DMS79 treated with DMSO at 0.1 percent for 48 hours (cell line): ENCODE results near the gene MYL6B.
A peak's percentile ranks its signal among the peaks of the same experiment; 100 is the strongest.
"Not testable (repeated sequence)": the region's sequence is repeated elsewhere in the genome, so short reads cannot be mapped to it uniquely, and the experiment has no call there.

ENCODE experiments used
- DNase-seq: peaks from one replicate; lab custom pipeline; 2025; lab: John Stamatoyannopoulos, UW

MYL6B gene

DNA sequence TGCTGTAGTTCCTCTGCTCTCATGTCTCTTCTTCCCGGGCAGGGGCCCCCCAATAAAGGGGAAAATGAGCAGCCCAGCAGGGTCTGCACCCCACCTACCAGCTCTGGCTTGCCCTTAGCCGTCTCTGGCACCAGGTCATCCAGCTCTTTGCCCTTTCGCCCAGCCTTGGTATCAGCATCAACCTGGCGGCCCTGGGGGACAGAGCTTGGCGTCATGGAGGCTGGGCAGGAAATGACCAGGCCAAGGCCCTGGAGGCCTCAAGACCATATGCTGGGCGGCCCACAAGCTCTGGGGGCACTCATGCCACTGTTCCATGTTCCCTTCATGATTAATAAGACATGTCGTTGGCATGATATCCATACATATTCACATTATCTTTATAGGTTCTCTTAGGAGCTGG lies 20.5 kb downstream of the MYL6B start:
- no peak for DNase-seq

DNA sequence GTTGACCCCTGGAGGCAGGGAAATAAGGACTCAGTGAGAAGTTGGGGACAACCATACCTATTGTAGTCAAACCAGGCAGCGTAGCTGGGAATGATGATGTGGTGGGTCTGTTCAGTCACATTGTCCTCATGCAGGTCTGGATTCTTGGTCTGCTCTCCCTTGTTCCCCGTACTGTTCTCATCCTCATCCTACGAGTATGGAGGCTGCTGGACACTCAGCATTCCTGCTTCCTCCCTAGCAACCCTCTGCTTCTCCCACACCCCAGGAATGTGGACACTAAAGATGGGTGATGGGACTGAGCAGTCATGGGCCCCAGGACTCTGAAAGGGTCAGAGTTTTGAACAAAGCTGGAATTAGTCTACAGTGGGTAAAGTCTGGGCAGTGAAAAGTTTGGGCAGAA lies 26.0 kb downstream of the MYL6B start:
- no peak for DNase-seq

DNA sequence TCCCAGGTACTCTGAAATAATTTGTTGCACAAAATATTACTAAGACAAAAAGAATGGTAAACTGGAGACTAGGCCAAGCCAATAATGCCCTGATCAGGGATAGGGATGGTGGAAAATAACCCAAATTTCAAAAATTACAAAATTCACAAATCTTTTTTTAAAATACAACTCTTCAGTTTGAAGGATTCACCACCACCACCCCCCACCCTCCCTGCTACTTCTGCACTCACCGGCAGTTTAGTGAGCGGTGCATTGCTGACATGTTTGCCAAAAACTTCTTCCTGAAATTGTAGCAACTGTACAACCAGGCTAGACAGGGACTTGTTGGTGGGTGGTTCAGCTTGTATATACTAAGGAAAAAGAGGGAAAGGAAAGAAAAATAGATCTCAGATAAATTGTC lies 34.6 kb downstream of the MYL6B start:
- no peak for DNase-seq

DNA sequence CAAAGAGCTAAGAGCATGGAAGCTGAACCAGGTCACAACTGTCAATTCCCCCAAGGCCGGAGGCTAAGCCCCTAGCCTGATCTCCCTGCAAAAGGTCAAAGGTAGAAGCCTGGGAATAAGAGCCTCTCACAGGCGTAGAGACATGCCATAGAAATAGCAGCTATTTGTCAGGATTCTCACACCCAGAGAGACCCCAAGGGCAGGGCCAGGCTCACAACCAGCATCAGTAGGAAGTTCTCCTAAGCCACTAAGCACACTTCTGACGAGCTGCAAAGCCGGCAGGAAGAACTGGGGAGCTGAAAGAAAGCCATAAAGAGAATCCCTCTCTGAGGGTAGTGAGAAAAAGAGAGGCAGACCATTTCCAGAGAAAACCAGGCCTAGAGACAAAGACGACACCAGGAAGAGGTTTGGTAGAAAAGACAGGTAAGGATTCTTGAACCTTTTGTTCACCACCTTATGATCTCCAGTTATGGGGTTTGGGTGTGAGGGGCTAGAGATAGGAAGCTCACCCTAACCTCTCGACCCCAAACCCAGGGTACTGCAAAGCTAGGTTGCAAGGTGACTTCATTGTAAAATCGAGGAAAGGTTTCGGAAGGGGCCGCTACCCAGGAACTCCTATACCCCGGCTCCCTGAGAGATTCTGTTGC lies 35.9 kb downstream of the MYL6B start:
- peak; percentile 30 for DNase-seq

DNA sequence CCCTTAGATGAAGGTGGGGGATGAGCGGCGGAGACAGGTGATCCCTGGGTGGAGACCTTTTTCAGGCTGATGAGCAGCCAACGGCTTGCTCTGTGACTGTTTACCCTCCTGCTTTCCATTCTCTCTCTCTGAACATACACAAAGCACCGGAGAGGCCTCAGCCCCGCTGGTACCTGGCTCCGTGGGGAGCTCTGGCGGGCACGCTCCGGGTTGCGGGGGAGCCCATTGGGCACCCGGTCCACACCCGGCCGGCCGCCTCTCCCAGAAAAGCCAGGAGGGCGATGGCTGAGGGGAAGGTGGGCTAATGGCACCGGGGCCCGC lies 36.4 kb downstream of the MYL6B start:
- DNase-seq = peak; percentile 30

DNA sequence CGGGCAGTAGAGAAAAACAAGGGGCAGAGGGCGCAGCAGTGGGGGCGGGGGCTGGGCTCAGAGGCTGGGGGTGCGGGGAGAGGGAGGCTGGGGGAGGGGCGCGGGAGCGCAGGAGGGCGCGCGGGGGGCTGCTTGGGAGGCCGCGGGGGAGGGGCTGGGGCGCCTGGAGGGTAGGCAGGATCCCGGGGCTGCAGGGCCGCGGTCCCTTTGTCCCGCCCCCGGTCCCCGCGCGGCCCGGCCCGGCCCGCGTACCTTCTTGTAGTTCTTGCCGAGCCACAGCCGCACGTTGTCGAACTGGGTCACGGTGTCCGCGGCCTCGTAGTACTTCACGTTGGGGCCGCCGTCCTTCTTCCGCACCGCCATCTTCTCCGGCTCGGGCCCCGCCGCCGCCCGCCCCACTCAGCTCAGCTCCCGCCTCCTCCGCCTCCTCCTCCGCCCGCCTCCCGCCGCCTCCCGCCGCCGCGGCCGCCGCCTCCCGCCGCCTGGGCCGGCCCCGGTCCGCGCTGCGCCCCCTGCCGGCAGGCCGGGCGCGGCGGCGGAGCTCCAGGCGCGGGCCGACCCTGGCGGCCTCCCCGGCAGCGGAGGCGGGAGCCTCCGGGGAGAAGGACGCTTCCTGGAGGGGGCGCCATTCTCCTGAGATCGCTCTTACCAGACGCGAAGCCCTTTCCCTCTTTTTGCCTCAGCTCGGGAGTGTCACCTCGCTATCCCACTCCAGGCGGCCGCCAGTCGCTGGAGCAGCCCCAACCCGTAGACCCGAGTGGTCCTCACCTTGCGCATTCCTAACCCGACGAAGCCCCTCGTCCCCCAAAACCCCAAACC lies 36.9 kb downstream of the MYL6B start, which contains the start of gene SMARCC2:
Gene SMARCC2 (minus strand): TSS at position 385 of the 819 bp plus-strand sequence. CDS start 22 bp downstream, at position 363.
- DNase-seq = peak; percentile 55

DNA sequence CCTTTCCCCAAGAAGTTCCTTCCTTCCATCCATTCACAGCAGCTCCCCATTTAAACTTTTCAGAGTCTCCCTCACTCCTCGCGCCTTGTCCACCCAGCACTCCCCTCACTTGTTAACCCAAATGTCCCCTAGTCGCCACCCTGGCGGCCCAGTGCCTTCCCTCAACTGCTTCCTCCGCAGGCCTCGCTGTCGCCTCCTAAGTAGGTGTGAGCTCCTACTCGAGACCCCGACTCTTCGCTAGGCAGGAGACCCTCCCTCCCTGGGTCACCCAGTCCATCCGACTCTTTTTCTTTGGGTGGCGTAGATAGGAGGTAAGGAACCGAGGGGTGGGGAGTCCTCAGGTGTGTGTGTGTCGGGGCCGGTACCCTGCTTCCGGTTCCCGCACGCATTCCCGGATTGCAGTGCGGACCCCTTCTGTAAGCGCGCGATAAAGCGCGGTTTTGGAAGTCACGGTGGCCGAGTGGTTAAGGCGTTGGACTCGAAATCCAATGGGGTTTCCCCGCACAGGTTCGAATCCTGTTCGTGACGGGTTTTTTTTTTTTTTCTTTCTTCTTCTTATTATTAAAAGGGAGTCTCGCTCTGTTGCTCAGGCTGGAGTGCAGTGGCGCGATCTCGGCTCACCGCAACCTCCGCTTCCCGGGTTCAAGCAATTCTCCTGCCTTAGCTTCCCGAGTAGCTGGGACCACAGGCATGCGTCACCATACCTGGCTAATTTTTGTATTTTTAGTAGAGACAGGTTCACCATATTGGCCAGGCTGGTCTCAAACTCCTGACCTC lies 37.7 kb downstream of the MYL6B start:
- peak; percentile 61 for DNase-seq

DNA sequence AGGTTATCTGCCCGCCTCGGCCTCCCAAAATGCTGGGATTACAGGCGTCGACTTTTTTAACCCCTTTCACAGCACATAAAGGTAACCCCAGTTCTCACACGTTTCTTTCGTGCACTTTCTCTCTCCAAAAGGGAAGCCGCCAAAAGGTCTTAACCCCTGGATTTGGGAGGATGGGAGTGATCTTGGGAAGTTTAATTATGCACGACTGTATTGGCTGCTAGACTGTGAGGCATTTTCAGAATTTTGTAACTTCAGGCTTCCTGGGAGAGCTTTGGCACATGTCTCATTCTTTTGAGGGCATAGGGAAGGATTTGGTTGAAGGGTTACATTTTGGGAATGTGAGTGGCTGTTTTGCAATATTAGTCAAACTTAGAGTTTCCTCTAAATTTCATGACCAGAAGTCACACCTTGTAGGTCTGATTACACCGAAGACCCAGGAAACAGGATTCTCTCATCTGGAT lies 38.3 kb downstream of the MYL6B start:
- DNase-seq = peak; percentile 2

DNA sequence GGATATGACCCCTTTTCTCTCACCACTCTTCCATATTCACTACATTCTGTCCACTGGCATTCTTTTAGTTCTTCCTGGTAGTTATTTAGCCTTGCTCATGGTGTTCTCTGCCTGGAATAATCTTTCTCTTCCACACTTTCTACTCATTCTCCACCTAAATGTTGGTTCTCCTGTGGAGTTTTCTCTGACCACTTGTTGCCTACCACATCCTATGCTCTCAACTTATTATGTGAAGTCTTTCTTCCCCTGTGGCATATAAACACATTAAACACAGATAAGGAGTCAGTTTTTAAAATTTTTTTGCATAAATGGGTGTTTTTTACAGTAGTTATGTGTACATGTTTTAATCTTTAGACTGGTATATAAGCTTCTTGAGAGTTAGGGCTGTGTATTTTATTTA lies 40.2 kb downstream of the MYL6B start:
- no peak for DNase-seq

DNA sequence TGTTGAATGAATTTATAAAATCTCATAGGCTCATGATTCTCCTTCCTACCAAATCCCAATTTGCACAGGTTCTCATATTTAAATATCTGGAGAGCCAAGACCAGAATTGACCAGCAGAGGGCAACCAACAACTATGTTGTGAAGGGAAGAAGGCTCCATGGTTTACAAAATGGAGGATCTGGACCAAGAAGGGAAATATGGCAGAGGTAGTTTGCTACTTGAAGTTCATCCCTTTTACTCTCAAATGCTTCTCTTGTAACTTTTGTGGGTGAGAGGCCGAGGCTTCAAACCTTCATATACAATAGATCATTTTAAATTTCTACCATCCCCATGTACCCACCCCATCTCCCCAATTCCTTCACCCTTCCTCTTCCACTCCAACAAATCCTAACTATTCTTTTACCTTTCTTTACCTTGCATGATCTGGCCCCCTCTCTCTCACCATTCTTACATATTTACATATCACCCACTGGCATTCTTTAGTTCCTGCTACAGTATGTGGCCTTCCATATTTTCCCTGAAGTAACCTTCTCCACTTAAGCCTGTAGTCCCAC lies 40.7 kb downstream of the MYL6B start:
- peak; percentile 52 for DNase-seq

DNA sequence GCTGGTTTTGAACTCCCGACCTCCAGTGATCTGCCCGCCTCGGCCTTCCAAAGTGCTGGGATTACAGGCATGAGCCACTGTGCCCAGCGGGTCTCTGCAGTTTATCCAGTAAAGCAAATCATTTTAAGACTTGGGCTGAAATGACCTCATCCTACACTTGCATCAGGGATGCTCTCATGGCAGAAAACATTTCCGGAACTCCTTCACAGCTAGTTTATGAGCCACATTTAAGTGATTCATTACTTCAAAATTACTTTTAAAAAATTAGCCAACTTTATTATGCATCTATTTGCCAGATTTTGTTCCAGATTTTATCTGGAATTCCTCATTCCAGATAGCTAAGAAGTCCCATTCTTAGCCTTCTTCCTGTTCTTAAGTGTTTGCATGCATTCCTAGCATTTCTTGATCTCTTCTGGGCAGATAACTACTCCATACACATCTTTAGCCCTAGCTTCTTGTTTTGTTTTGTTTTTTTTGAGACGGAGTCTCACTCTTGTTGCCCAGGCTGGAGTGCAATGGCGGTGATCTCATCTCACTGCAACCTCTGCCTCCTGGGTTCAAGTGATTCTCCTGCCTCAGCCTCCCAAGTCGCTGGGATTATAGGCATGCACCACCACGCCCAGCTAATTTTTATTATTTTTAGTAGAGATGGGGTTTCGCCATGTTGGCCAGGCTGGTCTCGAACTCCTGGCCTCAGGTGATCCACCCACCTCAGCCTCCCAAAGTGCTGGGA lies 44.6 kb downstream of the MYL6B start:
- DNase-seq = not testable (repeated sequence)

DNA sequence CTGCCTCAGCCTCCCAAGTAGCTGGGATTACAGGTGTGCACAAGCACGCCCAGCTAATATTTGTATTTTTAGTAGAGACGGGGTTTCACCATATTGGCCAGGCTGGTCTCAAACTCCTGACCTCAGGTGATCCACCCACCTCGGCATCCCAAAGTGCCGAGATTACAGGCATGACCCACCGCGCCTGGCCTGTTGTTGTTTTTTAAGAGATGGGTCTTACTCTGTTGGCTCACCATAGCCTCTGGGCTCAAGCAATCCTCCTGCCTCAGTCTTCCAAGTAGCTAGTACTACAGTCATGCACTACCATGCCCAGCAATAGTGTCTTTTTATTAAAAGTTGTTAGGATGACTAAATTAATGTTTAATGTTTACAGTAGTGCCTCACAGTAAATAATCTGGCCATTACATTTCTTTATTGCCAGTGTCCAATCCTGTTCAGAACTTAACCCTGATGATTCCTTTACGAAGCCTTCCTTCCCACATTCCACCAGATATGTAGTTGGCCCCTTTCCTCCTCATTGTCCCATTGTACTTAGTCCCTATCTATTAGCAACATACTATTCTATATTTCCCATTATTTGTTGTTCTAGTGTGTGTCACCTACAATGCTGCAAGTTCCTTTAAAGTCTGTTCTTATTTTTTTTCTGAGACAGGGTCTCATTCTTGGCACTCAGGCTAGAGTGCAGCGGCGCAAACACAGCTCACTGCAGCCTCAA lies 45.7 kb downstream of the MYL6B start:
- DNase-seq = no peak

DNA sequence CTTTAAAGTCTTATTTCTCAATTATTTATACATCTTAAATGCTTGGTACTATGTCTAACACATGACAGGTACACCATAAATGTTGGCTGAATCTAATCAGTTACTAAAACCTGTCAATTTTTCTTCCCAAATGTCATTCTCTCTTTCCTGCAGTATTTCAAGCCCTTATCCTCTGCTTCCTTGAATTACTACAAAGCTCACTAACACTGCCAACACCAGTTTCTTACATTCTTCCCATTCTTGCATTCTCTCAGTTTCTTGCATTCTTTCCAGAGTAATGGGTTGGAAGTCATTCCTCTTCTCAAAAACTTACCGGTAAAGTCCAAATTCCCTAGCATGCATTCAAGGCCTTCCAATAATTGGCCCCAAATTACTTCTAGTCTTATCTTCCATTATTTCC lies 46.4 kb downstream of the MYL6B start:
- no peak for DNase-seq

DNA sequence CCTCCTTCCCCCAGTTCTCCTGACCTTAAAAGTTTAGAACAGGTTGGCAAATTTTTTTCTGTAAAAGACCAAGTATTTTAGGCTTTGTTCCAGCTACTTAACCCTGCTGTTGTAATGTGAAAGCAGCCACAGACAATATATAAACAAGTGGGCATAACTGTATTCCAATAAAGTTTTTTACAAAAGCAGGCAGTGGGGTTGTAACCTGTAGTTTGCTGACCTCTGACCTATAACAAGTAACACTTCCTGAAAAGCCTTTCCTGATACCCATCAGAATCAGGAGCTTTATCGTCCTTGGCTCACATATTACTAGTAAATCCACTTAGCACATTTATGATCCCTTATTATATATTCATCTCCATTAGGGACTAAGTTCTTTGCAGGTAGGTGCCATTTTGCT lies 50.0 kb downstream of the MYL6B start:
- DNase-seq = no peak

DNA sequence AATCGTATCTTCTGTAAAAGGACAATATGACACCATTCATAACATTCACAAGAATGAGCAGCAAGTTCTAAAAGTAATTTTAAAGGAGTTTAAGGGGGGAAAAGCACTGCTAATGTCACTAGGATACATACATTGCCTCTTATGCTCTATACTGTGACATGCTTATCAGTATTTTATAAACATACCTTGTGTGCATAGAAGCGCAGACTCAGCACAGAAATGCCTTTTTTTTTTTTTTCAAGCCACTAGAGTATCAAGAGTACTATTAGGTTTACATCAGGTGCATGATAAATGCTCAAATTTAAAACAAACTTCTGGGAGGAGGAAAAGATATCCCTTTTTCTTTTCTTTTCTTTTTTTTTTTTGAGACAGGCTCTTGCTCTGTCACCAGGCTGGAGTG lies 50.5 kb downstream of the MYL6B start:
- DNase-seq = no peak

DNA sequence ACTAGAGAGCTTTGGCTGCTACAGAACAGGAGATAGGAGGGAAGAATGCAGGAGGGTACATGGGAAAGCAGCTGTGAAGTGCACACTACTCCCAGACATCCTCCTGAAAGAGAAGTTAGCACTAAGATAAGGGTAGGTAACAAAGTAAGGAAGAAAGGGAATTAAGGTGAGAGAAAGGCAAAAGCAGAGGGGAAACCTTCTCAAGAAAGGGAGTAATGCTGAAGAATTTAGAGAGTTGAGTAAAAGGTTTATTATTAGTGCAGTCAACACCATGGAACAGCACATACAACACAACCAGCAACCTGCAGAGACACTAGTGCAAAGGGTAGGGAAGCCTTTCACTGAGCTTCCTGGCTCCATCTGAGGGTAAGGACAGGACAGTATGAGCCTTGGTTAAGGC lies 51.9 kb downstream of the MYL6B start:
- no peak for DNase-seq

DNA sequence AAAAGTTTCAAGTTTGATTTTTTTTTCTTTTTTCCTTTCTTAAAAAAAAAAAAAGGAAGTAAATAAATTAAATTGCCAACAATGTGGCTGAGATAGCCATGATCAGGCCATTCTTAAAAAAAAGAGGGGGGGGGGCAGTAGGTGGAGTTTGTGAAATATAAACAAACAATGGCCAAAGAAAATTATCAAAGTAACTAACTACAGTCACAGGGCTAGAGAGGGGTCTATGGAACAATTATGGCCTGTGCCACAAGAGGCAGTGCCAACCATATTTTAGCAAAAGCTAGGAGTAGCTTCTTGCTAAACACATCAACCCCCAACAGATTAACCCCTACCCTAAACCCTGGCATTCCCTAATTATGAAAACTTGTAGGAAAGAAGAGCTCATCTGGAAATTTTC lies 53.1 kb downstream of the MYL6B start:
- no peak for DNase-seq

DNA sequence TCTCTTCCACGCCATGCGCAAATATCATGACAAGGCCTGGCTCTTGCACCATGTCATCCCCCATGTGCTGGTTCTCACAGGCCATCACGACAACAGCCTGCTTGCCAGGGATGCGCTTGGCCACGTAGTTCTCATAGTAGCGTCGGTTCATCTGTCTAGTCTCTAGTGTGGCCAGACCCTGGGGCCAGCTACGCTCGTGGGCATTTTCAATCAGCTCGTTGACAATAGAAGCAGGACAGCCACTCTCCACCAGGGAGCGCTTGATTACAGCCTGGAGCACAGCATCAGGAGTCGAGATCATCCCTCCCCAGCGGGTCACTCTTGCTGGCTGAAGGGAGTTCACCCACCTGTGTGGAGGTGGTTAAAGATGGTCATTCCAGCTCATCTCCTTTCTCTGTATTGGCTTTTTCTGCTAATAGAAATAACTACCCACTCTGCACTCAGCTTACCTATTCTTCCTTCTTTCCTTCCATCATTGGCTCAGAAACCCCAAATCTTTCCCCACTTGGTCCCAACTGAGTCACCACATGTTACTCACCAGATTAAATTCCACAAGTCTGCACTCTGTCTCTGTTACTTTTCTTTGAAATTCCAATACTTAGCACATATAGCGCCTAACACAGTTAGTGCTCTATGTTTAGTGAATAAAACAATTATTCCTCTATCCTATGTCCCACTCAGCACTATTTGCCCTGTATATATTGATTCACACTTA lies 54.2 kb downstream of the MYL6B start:
- DNase-seq = no peak
